Osteoblast (primary cell): ENCODE data around the gene HAGHL. TPM values are rescaled to one million over a fixed set of nuclear protein-coding genes. Genes with fewer than 3 reads are reported as not detected.
A peak's percentile ranks its signal among the peaks of the same experiment; 100 is the strongest.

Experiments
- DNase-seq: peaks from one replicate; pipeline ENCODE4 v3.0.0; 2011; ENCODE audit warnings: low spot score, mixed read lengths; ENCODE audit not compliant: insufficient read length; ENCODE audit errors: missing footprints
- H2AFZ ChIP-seq: 2 replicates; pipeline ENCODE4 v1.6.0; 2011; ENCODE audit warnings: mild to moderate bottlenecking, low read length
- H3K27ac ChIP-seq: 2 replicates; pipeline ENCODE4 v1.5.1; 2011; ENCODE audit warnings: mild to moderate bottlenecking, low read depth, low read length, moderate library complexity
- H3K27me3 ChIP-seq: 2 replicates; pipeline ENCODE4 v1.6.0; 2012; ENCODE audit warnings: mild to moderate bottlenecking, control low read depth, inconsistent platforms, low read length, moderate library complexity; ENCODE audit not compliant: insufficient read depth
- H3K36me3 ChIP-seq: 2 replicates; pipeline ENCODE4 v1.5.1; 2011; ENCODE audit warnings: mild to moderate bottlenecking, low read length, control low read depth, moderate library complexity; ENCODE audit not compliant: insufficient read depth
- H3K4me1 ChIP-seq: 2 replicates; pipeline ENCODE4 v1.5.1; 2011; ENCODE audit warnings: mild to moderate bottlenecking, low read length, control low read depth, moderate library complexity; ENCODE audit not compliant: insufficient read depth
- H3K4me2 ChIP-seq: 2 replicates; pipeline ENCODE4 v1.6.0; 2011; ENCODE audit warnings: mild to moderate bottlenecking, low read length; ENCODE audit not compliant: insufficient read depth
- H3K4me3 ChIP-seq: fragments of 200-600 bp; sonication (generic); 3 replicates; pipeline ENCODE4 v1.5.1; 2012; ENCODE audit warnings: mild to moderate bottlenecking, low read length, inconsistent platforms; ENCODE audit not compliant: insufficient read depth
- H3K79me2 ChIP-seq: 2 replicates; pipeline ENCODE4 v1.6.0; 2012; ENCODE audit warnings: mild to moderate bottlenecking, low read length, control low read depth, inconsistent platforms; ENCODE audit not compliant: insufficient read depth
- H3K9me3 ChIP-seq: 2 replicates; pipeline ENCODE4 v1.5.1; 2011; ENCODE audit warnings: low read depth, low read length, control low read depth
- H4K20me1 ChIP-seq: 2 replicates; pipeline ENCODE4 v1.6.0; 2012; ENCODE audit warnings: mild to moderate bottlenecking, low read length, control low read depth; ENCODE audit not compliant: insufficient read depth
- total RNA-seq: library from RNA; depleted of rRNA; stranded (reverse); fragments of >200 nt; gene quantifications from 2 replicates; pipeline ENCODE4 v1.2.3, GENCODE V29; 2012
- TF ChIP-seq, protein P1 (sequence below): IDR thresholded peaks from 2 replicates; pipeline ENCODE4 v1.5.1; 2011; ENCODE audit warnings: mild to moderate bottlenecking, low read depth, low read length, moderate library complexity; ENCODE audit errors: extremely low read depth

Gene HAGHL
- total RNA-seq, 1 donor: 16.3 TPM

DNA sequence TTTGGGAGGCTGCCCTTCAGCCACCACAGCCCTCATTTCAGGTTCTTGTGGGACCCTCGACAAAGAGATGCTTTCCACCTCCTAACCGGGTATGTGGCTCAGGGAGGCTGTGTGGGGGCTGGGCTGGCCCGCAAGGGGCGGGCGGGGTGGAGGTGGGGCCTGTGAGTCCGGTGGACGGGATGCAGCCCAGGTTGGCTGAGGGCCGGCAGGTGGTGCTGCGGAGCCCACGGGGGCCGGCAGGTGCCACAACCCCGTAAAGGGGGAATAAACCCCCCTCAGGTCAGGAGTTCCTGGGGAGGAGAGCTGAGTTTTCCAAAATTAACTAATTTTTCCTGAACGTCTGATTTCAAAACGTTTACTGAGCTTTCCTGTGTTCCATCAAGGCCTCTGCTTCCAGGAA lies 18.8 kb downstream of the HAGHL start:
- no peak overlapping the region for H2AFZ ChIP-seq
- no peaks in the 10 kb centered on the region for H3K79me2 ChIP-seq
- no peaks in the 10 kb centered on the region for H4K20me1 ChIP-seq
- peaks cover 4% of the 10 kb centered on the region for H3K4me1 ChIP-seq
- H3K9me3 ChIP-seq: no peaks in the 10 kb centered on the region
- no peak for DNase-seq
- H3K4me3 ChIP-seq: no peak overlapping the region
- no peak overlapping the region for H3K4me2 ChIP-seq
- TF ChIP-seq, protein P1, sequence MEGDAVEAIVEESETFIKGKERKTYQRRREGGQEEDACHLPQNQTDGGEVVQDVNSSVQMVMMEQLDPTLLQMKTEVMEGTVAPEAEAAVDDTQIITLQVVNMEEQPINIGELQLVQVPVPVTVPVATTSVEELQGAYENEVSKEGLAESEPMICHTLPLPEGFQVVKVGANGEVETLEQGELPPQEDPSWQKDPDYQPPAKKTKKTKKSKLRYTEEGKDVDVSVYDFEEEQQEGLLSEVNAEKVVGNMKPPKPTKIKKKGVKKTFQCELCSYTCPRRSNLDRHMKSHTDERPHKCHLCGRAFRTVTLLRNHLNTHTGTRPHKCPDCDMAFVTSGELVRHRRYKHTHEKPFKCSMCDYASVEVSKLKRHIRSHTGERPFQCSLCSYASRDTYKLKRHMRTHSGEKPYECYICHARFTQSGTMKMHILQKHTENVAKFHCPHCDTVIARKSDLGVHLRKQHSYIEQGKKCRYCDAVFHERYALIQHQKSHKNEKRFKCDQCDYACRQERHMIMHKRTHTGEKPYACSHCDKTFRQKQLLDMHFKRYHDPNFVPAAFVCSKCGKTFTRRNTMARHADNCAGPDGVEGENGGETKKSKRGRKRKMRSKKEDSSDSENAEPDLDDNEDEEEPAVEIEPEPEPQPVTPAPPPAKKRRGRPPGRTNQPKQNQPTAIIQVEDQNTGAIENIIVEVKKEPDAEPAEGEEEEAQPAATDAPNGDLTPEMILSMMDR: no peak
- H3K27ac ChIP-seq: no peak overlapping the region
- H3K36me3 ChIP-seq: no peaks in the 10 kb centered on the region
- no peaks in the 10 kb centered on the region for H3K27me3 ChIP-seq

DNA sequence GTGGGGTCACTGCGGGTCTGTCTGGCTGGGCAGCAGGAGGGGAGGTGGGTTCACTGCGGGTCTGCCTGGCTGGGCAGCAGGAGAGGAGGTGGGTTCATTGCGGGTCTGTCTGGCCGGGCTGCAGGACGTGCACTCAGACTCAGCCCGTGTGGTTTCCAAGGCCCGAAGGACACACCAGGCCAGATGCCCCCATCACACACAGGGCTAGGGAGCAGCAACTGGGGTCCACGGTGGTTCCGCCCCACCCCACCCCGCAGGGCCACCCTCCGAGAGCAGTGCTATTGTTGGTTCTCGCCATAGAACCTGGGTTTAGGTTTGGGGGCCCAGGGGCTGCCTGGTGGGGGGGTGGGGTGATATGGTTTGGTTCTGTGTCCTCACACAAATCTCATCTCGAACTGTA lies 19.7 kb downstream of the HAGHL start:
- peaks cover 8% of the 10 kb centered on the region for H3K27me3 ChIP-seq
- H3K4me3 ChIP-seq: no peak overlapping the region
- no peak overlapping the region for H2AFZ ChIP-seq
- H3K27ac ChIP-seq: no peak overlapping the region
- TF ChIP-seq, protein P1: no peak
- H3K9me3 ChIP-seq: no peaks in the 10 kb centered on the region
- H3K36me3 ChIP-seq: no peaks in the 10 kb centered on the region
- no peaks in the 10 kb centered on the region for H3K4me1 ChIP-seq
- H3K4me2 ChIP-seq: no peak overlapping the region
- no peaks in the 10 kb centered on the region for H3K79me2 ChIP-seq
- DNase-seq: no peak
- no peaks in the 10 kb centered on the region for H4K20me1 ChIP-seq

DNA sequence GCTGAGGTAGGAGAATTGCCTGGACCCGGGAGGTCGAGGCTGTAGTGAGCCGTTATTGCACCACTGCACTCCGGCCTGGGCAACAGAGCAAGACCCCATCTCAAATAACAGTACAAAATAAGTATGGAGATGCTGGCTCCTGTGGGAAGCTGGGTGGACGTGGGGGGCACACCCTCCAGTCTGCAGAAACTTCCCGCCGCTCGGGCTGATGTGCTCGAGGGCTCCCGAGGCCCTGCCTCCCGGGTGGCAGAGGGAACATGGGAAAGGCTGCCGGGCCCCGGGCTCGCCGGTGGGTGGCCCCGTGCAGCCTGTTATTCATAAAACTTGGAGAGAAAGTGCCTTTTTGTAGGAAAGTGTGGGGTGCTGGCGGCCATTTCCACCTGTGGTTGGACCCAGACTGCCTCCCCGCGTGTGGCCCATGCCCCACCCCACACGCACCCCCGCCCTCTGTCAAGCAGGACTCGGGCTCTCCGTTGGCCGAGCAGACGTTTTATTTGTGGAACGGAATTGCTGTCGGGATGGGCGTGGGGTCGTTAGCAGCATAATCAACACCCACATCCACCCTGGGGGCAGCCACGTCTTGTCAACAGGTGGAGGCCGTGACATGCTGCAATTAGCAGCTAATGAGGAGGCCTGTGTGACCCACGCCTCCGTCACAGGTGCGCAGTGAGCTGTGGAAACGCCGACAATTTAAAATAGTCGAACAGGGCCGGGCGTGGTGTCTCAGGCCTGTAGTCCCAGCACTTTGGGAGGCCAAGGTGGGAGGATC lies 21.3 kb downstream of the HAGHL start:
- H3K27me3 ChIP-seq: peaks cover 12% of the 10 kb centered on the region
- H3K9me3 ChIP-seq: no peaks in the 10 kb centered on the region
- no peaks in the 10 kb centered on the region for H3K79me2 ChIP-seq
- TF ChIP-seq, protein P1: no peak
- H3K27ac ChIP-seq: no peak overlapping the region
- H3K4me1 ChIP-seq: no peaks in the 10 kb centered on the region
- no peaks in the 10 kb centered on the region for H4K20me1 ChIP-seq
- no peaks in the 10 kb centered on the region for H3K36me3 ChIP-seq
- no peak overlapping the region for H2AFZ ChIP-seq
- DNase-seq: no peak
- H3K4me2 ChIP-seq: no peak overlapping the region
- no peak overlapping the region for H3K4me3 ChIP-seq

DNA sequence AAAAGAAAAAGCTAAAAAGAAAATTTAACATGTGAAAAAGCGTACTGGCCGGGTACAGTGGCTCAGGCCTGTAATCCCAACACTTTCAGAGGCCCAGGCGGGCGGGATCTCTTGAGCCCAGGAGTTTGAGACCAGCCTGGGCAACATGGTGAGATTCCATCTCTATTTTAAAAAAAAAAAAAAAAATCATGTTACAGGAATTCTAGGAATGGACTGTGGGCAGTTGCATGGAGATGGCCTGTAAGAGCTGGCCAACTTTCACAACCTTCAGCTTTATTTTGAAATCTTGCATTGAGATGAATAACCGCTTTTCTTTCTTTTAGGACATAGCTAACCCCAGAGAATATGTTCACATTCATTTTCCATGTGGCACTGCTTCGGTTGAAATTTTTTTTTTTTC lies 22.1 kb downstream of the HAGHL start:
- H3K27me3 ChIP-seq: peaks cover 12% of the 10 kb centered on the region
- no peaks in the 10 kb centered on the region for H3K4me1 ChIP-seq
- no peaks in the 10 kb centered on the region for H4K20me1 ChIP-seq
- H3K36me3 ChIP-seq: no peaks in the 10 kb centered on the region
- TF ChIP-seq, protein P1: no peak
- H3K79me2 ChIP-seq: no peaks in the 10 kb centered on the region
- peak overlapping the region; percentile 39 for H3K4me2 ChIP-seq
- H3K9me3 ChIP-seq: no peaks in the 10 kb centered on the region
- no peak overlapping the region for H2AFZ ChIP-seq
- H3K27ac ChIP-seq: no peak overlapping the region
- peak; percentile 97 for DNase-seq
- H3K4me3 ChIP-seq: no peak overlapping the region
